ENCODE results near the gene FOXD2.

The FOXD2 gene

GRCh38 chr1:47469390-47469759 is 31.5 kb downstream of the FOXD2 start:
- DNase-seq, result no peak

- no peak for DNase-seq
Measured at GRCh38 chr1:47469910-47470309, 32.1 kb downstream of the FOXD2 start.

GRCh38 chr1:47471163-47471562 is 33.3 kb downstream of the FOXD2 start:
- no peak for DNase-seq

GRCh38 chr1:47474278-47475193 is 36.7 kb downstream of the FOXD2 start:
- DNase-seq, result no peak

- no peak for DNase-seq
Measured at GRCh38 chr1:47477595-47478080, 39.8 kb downstream of the FOXD2 start.

GRCh38 chr1:47478090-47478489 is 40.2 kb downstream of the FOXD2 start:
- DNase-seq, result no peak

GRCh38 chr1:47479664-47480063 is 41.8 kb downstream of the FOXD2 start:
- no peak for DNase-seq

GRCh38 chr1:47481936-47482335 is 44.1 kb downstream of the FOXD2 start:
- no peak for DNase-seq

- no peak for DNase-seq
Measured at GRCh38 chr1:47482786-47483185, 44.9 kb downstream of the FOXD2 start.

GRCh38 chr1:47483651-47484050 is 45.8 kb downstream of the FOXD2 start:
- DNase-seq, result no peak

GRCh38 chr1:47485817-47486216 is 48.0 kb downstream of the FOXD2 start:
- no peak for DNase-seq

GRCh38 chr1:47487332-47487731 is 49.5 kb downstream of the FOXD2 start:
- no peak for DNase-seq

GRCh38 chr1:47487850-47488450 is 50.1 kb downstream of the FOXD2 start:
- DNase-seq, result no peak

Measured in CD4-positive, alpha-beta T cell treated with Interleukin-21 for 1 hour (primary cell).